H9 (cell line): ENCODE results near the gene RGS9. TPM values are rescaled to one million over a fixed set of nuclear protein-coding genes. Genes with fewer than 3 reads are reported as not detected.
A peak's percentile ranks its signal among the peaks of the same experiment; 100 is the strongest.

Source experiments
- DNase-seq: peaks from one replicate; pipeline ENCODE4 v3.0.0-alpha.2; 2017
- H2AFZ ChIP-seq: one replicate; pipeline ENCODE4 v1.6.1; 2013; ENCODE audit warnings: mild to moderate bottlenecking, low read length, control low read depth, moderate library complexity
- H2AK5ac ChIP-seq: 2 replicates; pipeline ENCODE4 v1.6.1; 2013; ENCODE audit warnings: low read length, control low read depth, mixed read lengths; ENCODE audit not compliant: insufficient read length
- H2BK120ac ChIP-seq: one replicate; pipeline ENCODE4 v1.6.1; 2013; ENCODE audit warnings: low read depth, mild to moderate bottlenecking, low read length, control low read depth, inconsistent platforms; ENCODE audit not compliant: poor library complexity, severe bottlenecking
- H2BK12ac ChIP-seq: 2 replicates; pipeline ENCODE4 v1.6.1; 2013; ENCODE audit warnings: low read length, control low read depth, mixed read lengths, low read depth; ENCODE audit not compliant: insufficient read length
- H2BK15ac ChIP-seq: 2 replicates; pipeline ENCODE4 v1.6.1; 2013; ENCODE audit warnings: low read depth, low read length, control low read depth
- H2BK20ac ChIP-seq: one replicate; pipeline ENCODE4 v1.6.1; 2013; ENCODE audit warnings: low read depth, mild to moderate bottlenecking, low read length, control low read depth, inconsistent platforms; ENCODE audit not compliant: poor library complexity, severe bottlenecking
- H2BK5ac ChIP-seq: 2 replicates; pipeline ENCODE4 v1.6.1; 2013; ENCODE audit warnings: low read length, control low read depth, mixed read lengths; ENCODE audit not compliant: insufficient read length
- H3K14ac ChIP-seq: 2 replicates; pipeline ENCODE4 v1.6.1; 2013; ENCODE audit warnings: low read length, control low read depth; ENCODE audit not compliant: insufficient read depth
- H3K18ac ChIP-seq: 2 replicates; pipeline ENCODE4 v1.6.1; 2013; ENCODE audit warnings: low read depth, mild to moderate bottlenecking, mixed read lengths, low read length, control low read depth; ENCODE audit not compliant: insufficient read length
- H3K23ac ChIP-seq: 2 replicates; pipeline ENCODE4 v1.6.1; 2013; ENCODE audit warnings: low read length, control low read depth, mixed read lengths, low read depth; ENCODE audit not compliant: insufficient read length
- H3K23me2 ChIP-seq: 2 replicates; pipeline ENCODE4 v1.6.1; 2013; ENCODE audit warnings: low read depth, mild to moderate bottlenecking, mixed read lengths, low read length, control low read depth; ENCODE audit not compliant: insufficient read length, poor library complexity, severe bottlenecking
- H3K27ac ChIP-seq: 2 replicates; pipeline ENCODE4 v1.5.1; 2013; ENCODE audit warnings: low read length, control low read depth, mixed read lengths, low read depth; ENCODE audit not compliant: insufficient read length
- H3K27me3 ChIP-seq: 2 replicates; pipeline ENCODE4 v1.6.1; 2013; ENCODE audit warnings: low read length, control low read depth, inconsistent platforms; ENCODE audit not compliant: insufficient read depth
- H3K4ac ChIP-seq: 2 replicates; pipeline ENCODE4 v1.6.1; 2013; ENCODE audit warnings: low read depth, mild to moderate bottlenecking, control low read depth, inconsistent platforms, low read length, moderate library complexity
- H3K4me1 ChIP-seq: 2 replicates; pipeline ENCODE4 v1.6.1; 2013; ENCODE audit warnings: low read length, control low read depth, inconsistent platforms; ENCODE audit not compliant: insufficient read depth
- H3K4me2 ChIP-seq: 2 replicates; pipeline ENCODE4 v1.6.1; 2013; ENCODE audit warnings: low read length, control low read depth, mixed read lengths; ENCODE audit not compliant: insufficient read length, insufficient read depth
- H3K56ac ChIP-seq: 2 replicates; pipeline ENCODE4 v1.6.1; 2013; ENCODE audit warnings: low read depth, mild to moderate bottlenecking, mixed read lengths, low read length, control low read depth; ENCODE audit not compliant: insufficient read length
- H3K79me1 ChIP-seq: 2 replicates; pipeline ENCODE4 v1.6.1; 2013; ENCODE audit warnings: low read depth, mild to moderate bottlenecking, moderate library complexity, low read length, control low read depth, inconsistent platforms; ENCODE audit not compliant: insufficient read depth, poor library complexity, severe bottlenecking
- H3K79me2 ChIP-seq: 2 replicates; pipeline ENCODE4 v1.6.1; 2013; ENCODE audit warnings: low read length, control low read depth, inconsistent platforms; ENCODE audit not compliant: insufficient read depth
- H3K9ac ChIP-seq: 2 replicates; pipeline ENCODE4 v1.6.1; 2013; ENCODE audit warnings: low read length, control low read depth, mixed read lengths; ENCODE audit not compliant: insufficient read length; ENCODE audit errors: extremely low read depth
- H3K9me3 ChIP-seq: one replicate; pipeline ENCODE4 v1.6.1; 2013; ENCODE audit warnings: low read depth, low read length, inconsistent platforms; ENCODE audit not compliant: control insufficient read depth
- H3T11ph ChIP-seq: one replicate; pipeline ENCODE4 v1.6.1; 2013; ENCODE audit warnings: mild to moderate bottlenecking, low read length, control low read depth, inconsistent platforms
- H4K20me1 ChIP-seq: one replicate; pipeline ENCODE4 v1.6.1; 2013; ENCODE audit not compliant: control insufficient read depth, insufficient read length, insufficient read depth
- H4K5ac ChIP-seq: 2 replicates; pipeline ENCODE4 v1.6.1; 2013; ENCODE audit warnings: low read depth, mild to moderate bottlenecking, mixed read lengths, low read length, control low read depth; ENCODE audit not compliant: insufficient read length
- H4K8ac ChIP-seq: replicated peaks from 2 replicates; pipeline ENCODE4 v1.6.1; 2013; ENCODE audit warnings: low read length, control low read depth, mixed read lengths, low read depth; ENCODE audit not compliant: insufficient read length
- H4K91ac ChIP-seq: 2 replicates; pipeline ENCODE4 v1.6.1; 2013; ENCODE audit warnings: low read depth, mild to moderate bottlenecking, moderate library complexity, mixed read lengths, low read length, control low read depth; ENCODE audit not compliant: insufficient read length
- H3K27ac Mint-ChIP-seq, 3 experiments: 2 replicates in 2 of 3; 3 replicates in 1 of 3; pipeline ENCODE4 v1.8.0; 2020 to 2021; ENCODE audit warnings: mixed read lengths in 3 of 3, mild to moderate bottlenecking in 1 of 3, moderate library complexity in 1 of 3
- H3K27me3 Mint-ChIP-seq: 2 replicates; pipeline ENCODE4 v1.8.0; 2021; ENCODE audit warnings: low read depth, mild to moderate bottlenecking, moderate library complexity, mixed read lengths
- H3K36me3 Mint-ChIP-seq, 3 experiments: 2 replicates in 2 of 3; 3 replicates in 1 of 3; pipeline ENCODE4 v1.8.0; 2020 to 2021; ENCODE audit warnings: low read depth in 3 of 3, mixed read lengths in 3 of 3; ENCODE audit not compliant: insufficient read depth in 1 of 3
- H3K4me1 Mint-ChIP-seq, 2 experiments: 2 replicates each; pipeline ENCODE4 v1.8.0; 2020; ENCODE audit warnings: mixed read lengths in 2 of 2
- H3K4me3 Mint-ChIP-seq, 2 experiments: 2 replicates in 1 of 2; 3 replicates in 1 of 2; pipeline ENCODE4 v1.8.0; 2020 to 2021; ENCODE audit warnings: mild to moderate bottlenecking in 2 of 2, mixed read lengths in 2 of 2, moderate library complexity in 1 of 2
- H3K9me3 Mint-ChIP-seq, 2 experiments: 2 replicates in 1 of 2; 3 replicates in 1 of 2; pipeline ENCODE4 v1.8.0; 2020; ENCODE audit warnings: mild to moderate bottlenecking in 2 of 2, mixed read lengths in 2 of 2, moderate library complexity in 1 of 2
- WGBS: extraction: QIAGEN DNeasy Blood & Tissue Kit; methylation state at CpG from one replicate; pipeline ENCODE4 v1.1.7; 2013; ENCODE audit warnings: missing lambda C conversion rate, low lambda C conversion rate, mixed read lengths; ENCODE audit not compliant: insufficient read length; ENCODE audit errors: extremely low coverage; 5-methylcytosine and 5-hydroxymethylcytosine counted together
- total RNA-seq: library from RNA; stranded (reverse); gene quantifications from 2 replicates; pipeline ENCODE4 v1.2.1, GENCODE V29; 2021
- TF ChIP-seq, protein P1 (sequence below): fragments of 200-600 bp; sonication (generic); conservative IDR thresholded peaks from 3 replicates; pipeline ENCODE4 v1.8.0; 2021; ENCODE audit warnings: antibody characterized with exemption, mild to moderate bottlenecking

Gene RGS9
- total RNA-seq, 1 experiment from 2014 or later: 12.0 TPM

DNA sequence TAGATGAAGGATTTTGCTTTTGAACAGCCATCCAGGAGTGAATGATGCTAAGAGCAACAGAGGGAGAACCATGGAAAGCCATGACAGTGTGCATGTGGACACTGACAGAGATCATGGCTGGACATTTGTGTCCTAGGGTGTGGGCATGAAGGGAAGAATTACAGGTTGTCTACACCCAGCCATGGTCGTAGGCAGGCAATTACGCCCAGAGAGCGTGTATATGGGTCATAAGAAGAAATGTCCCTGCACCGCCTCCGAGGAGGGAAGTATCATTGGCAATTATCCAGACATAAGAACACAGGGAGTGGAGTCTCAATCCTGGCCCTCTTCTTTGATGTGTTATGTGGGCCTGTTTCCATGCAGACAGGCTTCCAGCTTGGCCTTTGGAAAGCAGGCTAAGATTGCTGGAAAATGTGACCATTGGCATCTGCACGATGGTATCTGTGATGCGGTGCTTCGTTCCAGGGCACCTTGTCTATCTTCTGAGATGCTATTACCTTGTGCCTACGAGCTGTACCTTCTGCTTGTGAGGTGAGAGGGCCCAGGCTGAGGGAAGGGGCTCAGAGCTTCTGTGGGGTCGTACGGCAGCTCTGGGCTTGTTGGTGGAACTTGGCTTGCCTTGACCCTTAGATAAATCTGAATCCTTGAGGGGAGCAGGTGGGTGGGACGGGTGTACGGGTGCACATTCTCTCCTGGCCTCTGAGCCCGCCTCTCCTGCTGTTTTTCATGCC lies 19.8 kb downstream of the RGS9 start:
- no peak overlapping the region for H3K56ac ChIP-seq
- no peaks in the 10 kb centered on the region for H4K20me1 ChIP-seq
- H3K14ac ChIP-seq: no peak overlapping the region
- no peaks in the 10 kb centered on the region for H3K27me3 ChIP-seq
- no peak overlapping the region for H4K91ac ChIP-seq
- no peak overlapping the region for H2AFZ ChIP-seq
- no peak overlapping the region for H3T11ph ChIP-seq
- H2BK5ac ChIP-seq: no peak overlapping the region
- H3K9me3 Mint-ChIP-seq: no peaks in the 10 kb centered on the region
- no peak overlapping the region for H3K9ac ChIP-seq
- no peaks in the 10 kb centered on the region for H3K79me1 ChIP-seq
- H3K27me3 Mint-ChIP-seq: peaks cover 2% of the 10 kb centered on the region; the same call in 1 of the 2 replicates
- H3K4ac ChIP-seq: no peak overlapping the region
- no peak overlapping the region for H3K18ac ChIP-seq
- H3K27ac ChIP-seq: no peak overlapping the region
- H2BK120ac ChIP-seq: no peak overlapping the region
- H2BK12ac ChIP-seq: no peak overlapping the region
- DNase-seq: no peak
- H3K27ac Mint-ChIP-seq: peak overlapping the region in 1 of 3 experiments; percentile 16; a peak in 2 of 7 replicates
- no peak overlapping the region for H3K4me3 Mint-ChIP-seq
- no peak overlapping the region for H4K8ac ChIP-seq
- no peak overlapping the region for H4K5ac ChIP-seq
- no peaks in the 10 kb centered on the region for H3K79me2 ChIP-seq
- no CpG with 5 or more reads among the region's 14 CpGs for WGBS
- TF ChIP-seq, protein P1, sequence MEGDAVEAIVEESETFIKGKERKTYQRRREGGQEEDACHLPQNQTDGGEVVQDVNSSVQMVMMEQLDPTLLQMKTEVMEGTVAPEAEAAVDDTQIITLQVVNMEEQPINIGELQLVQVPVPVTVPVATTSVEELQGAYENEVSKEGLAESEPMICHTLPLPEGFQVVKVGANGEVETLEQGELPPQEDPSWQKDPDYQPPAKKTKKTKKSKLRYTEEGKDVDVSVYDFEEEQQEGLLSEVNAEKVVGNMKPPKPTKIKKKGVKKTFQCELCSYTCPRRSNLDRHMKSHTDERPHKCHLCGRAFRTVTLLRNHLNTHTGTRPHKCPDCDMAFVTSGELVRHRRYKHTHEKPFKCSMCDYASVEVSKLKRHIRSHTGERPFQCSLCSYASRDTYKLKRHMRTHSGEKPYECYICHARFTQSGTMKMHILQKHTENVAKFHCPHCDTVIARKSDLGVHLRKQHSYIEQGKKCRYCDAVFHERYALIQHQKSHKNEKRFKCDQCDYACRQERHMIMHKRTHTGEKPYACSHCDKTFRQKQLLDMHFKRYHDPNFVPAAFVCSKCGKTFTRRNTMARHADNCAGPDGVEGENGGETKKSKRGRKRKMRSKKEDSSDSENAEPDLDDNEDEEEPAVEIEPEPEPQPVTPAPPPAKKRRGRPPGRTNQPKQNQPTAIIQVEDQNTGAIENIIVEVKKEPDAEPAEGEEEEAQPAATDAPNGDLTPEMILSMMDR: no peak
- peaks cover 21 to 24% of the 10 kb centered on the region in 2 experiments for H3K4me1 Mint-ChIP-seq
- H2BK20ac ChIP-seq: no peak overlapping the region
- no peak overlapping the region for H3K4me2 ChIP-seq
- H2AK5ac ChIP-seq: no peak overlapping the region
- H2BK15ac ChIP-seq: no peak overlapping the region
- no peaks in the 10 kb centered on the region for H3K36me3 Mint-ChIP-seq
- no peak overlapping the region for H3K23ac ChIP-seq
- H3K4me1 ChIP-seq: peaks cover 3% of the 10 kb centered on the region; the same call in 1 of the 2 replicates
- H3K9me3 ChIP-seq: no peaks in the 10 kb centered on the region
- no peaks in the 10 kb centered on the region for H3K23me2 ChIP-seq
